ENCODE results near the gene PIP5KL1. TPM values are rescaled to one million over a fixed set of nuclear protein-coding genes. Genes with fewer than 3 reads are reported as not detected.
A peak's percentile ranks its signal among the peaks of the same experiment; 100 is the strongest.

The PIP5KL1 gene
- total RNA-seq, 4 donors from 2014 or later: 4.6 TPM; not detected in 3

DNA sequence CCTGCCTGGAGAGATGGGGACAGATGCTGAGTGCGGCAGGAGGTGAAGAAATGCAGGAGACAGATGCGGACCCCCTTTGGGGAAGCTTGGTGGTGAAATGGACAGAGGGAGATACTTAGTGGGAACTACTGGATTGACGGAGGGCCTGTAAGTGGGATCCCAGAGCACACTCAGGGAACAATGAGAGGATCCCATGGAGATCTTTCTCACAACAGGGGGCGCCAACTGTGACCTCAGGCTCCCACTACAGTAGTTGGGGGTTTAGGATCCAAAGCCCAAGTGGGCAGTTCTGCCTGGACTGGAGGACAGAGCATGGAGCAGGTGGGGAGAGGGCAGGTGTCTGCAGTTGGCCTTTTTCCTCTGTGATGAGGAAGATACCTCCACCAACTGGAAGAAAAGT is 3.7 kb upstream of the PIP5KL1 start:
- no peak overlapping the region for H3K4me3 ChIP-seq
- H3K4me1 ChIP-seq: peaks cover 17 to 46% (median 35%) of the 10 kb centered on the region in 4 donors
- H3K9me3 ChIP-seq: no peaks in the 10 kb centered on the region
- DNase-seq: no peak
- H3K36me3 ChIP-seq: no peaks in the 10 kb centered on the region
- in situ Hi-C loops (cut with MboI; ENCODE audit: low pct_ligation_motif_present in 1 of 4, low pct_unique_long_range_greater_than_20kb in 1 of 4, low sequenced_read_pairs in 3 of 4) (no loop called here), intact Hi-C loops (cut with DNase I; ENCODE audit: low total_unique reads) (no loop called here)
- TF ChIP-seq POLR2A (IDR thresholded peaks at IDR 0.05) (no peak), POLR2AphosphoS5 (IDR thresholded peaks at IDR 0.05) (no peak), EP300 (IDR thresholded peaks at IDR 0.05; ENCODE audit: low read depth) (no peak)
- TF ChIP-seq, protein P1, sequence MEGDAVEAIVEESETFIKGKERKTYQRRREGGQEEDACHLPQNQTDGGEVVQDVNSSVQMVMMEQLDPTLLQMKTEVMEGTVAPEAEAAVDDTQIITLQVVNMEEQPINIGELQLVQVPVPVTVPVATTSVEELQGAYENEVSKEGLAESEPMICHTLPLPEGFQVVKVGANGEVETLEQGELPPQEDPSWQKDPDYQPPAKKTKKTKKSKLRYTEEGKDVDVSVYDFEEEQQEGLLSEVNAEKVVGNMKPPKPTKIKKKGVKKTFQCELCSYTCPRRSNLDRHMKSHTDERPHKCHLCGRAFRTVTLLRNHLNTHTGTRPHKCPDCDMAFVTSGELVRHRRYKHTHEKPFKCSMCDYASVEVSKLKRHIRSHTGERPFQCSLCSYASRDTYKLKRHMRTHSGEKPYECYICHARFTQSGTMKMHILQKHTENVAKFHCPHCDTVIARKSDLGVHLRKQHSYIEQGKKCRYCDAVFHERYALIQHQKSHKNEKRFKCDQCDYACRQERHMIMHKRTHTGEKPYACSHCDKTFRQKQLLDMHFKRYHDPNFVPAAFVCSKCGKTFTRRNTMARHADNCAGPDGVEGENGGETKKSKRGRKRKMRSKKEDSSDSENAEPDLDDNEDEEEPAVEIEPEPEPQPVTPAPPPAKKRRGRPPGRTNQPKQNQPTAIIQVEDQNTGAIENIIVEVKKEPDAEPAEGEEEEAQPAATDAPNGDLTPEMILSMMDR (IDR thresholded peaks at IDR 0.05): no peak
- peaks cover 15% of the 10 kb centered on the region for H3K27me3 ChIP-seq
- 90 to 100% methylated on average over 3 to 4 of the region's 4 CpGs for WGBS, 2 donors (ENCODE audit: low coverage in 1 of 2)
- H3K27ac ChIP-seq: no peak overlapping the region

DNA sequence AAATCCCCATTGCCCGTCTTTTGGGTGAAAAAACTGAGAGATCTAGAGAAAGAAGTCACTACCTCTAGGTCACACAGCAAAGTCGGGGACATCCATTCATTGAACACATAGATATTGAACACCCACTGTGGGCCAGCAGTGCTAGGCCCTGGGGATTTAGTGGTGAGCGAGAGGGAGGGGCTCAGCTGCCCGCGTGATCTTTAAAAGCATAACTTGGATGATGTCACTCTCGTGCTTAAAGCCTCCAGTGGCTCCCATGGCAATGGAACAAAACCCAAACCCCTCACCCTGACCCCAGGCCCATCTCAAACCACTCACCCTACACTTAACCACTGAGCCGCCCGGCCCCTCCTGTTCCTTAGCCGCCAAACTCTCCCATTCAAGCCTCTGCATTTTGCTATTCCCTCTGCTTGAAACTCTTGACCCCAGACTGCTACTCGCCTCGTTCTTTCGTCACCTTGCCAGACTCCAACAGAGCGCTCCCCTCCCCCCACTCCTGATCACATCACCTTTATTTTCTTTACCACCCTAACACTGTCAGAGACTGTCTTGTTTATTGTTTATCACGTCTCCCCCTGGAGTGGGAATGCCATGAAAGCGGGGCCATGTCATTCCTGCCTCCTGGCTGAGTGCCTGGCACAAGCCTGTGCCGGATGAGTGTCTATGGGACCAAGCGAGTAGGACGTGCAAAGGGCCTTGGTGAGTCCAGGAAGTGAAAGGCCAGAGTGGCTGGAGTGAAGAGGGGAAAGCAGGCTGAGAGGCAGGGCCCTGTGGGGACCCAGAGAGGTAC is 710 bp upstream of the PIP5KL1 start:
- no peak for DNase-seq
- in situ Hi-C loops (cut with MboI; ENCODE audit: low pct_ligation_motif_present in 1 of 4, low pct_unique_long_range_greater_than_20kb in 1 of 4, low sequenced_read_pairs in 3 of 4) (no loop called here), intact Hi-C loops (cut with DNase I; ENCODE audit: low total_unique reads) (no loop called here)
- Histone ChIP-seq H3K27ac (peak overlapping the region in 1 of 4 donors; percentile 18), H3K4me1 (peaks cover 14 to 44% (median 39%) of the 10 kb centered on the region in 4 donors), H3K9me3 (no peaks in the 10 kb centered on the region), H3K4me3 (peak overlapping the region in 3 of 4 donors; percentile 34 to 53 (median 42)), H3K27me3 (peaks cover 43% of the 10 kb centered on the region), H3K36me3 (no peaks in the 10 kb centered on the region)
- TF ChIP-seq POLR2A (IDR thresholded peaks at IDR 0.05) (no peak), EP300 (IDR thresholded peaks at IDR 0.05; ENCODE audit: low read depth) (no peak), POLR2AphosphoS5 (IDR thresholded peaks at IDR 0.05) (no peak)
- TF ChIP-seq, protein P1 (IDR thresholded peaks at IDR 0.05): no peak
- 20 to 36% methylated on average over 12 to 18 of the region's 18 CpGs for WGBS, 2 donors (ENCODE audit: low coverage in 1 of 2)

DNA sequence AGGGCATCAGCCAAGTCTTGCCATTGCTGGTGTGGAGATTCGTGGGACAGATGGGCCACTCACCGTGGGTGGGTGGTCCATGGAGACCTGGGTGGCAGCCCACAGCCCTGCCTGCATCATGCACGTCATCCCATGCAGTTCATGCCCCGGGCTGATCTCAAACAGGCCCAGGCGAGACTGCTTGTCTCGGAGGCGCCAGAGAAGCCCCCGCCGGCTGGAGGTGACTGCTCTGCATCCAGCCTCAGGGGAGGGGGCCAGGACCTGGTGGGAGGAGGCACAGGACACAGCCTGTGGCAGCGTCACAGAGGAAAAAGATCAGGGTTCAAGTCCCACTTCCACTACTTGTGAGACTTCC is 975 bp downstream of the PIP5KL1 start:
- DNase-seq: no peak
- intact Hi-C loops (cut with DNase I; ENCODE audit: low total_unique reads) (no loop called here), in situ Hi-C loops (cut with MboI; ENCODE audit: low pct_ligation_motif_present in 1 of 4, low pct_unique_long_range_greater_than_20kb in 1 of 4, low sequenced_read_pairs in 3 of 4) (loop anchor here in 2 of 4 donors (10.0 kb wide), 1 partner anchor 335 kb away; no protein-coding TSS in a partner anchor)
- Histone ChIP-seq H3K27me3 (peaks cover 60% of the 10 kb centered on the region), H3K27ac (no peak overlapping the region), H3K4me3 (no peak overlapping the region), H3K9me3 (no peaks in the 10 kb centered on the region), H3K36me3 (no peaks in the 10 kb centered on the region), H3K4me1 (peaks cover 14 to 40% (median 32%) of the 10 kb centered on the region in 4 donors)
- TF ChIP-seq POLR2A (IDR thresholded peaks at IDR 0.05) (no peak), EP300 (IDR thresholded peaks at IDR 0.05; ENCODE audit: low read depth) (no peak), POLR2AphosphoS5 (IDR thresholded peaks at IDR 0.05) (no peak)
- TF ChIP-seq, protein P1 (IDR thresholded peaks at IDR 0.05): no peak
- WGBS, 2 donors (ENCODE audit: low coverage in 1 of 2): 60 to 67% methylated on average over 1 to 9 of the region's 10 CpGs

DNA sequence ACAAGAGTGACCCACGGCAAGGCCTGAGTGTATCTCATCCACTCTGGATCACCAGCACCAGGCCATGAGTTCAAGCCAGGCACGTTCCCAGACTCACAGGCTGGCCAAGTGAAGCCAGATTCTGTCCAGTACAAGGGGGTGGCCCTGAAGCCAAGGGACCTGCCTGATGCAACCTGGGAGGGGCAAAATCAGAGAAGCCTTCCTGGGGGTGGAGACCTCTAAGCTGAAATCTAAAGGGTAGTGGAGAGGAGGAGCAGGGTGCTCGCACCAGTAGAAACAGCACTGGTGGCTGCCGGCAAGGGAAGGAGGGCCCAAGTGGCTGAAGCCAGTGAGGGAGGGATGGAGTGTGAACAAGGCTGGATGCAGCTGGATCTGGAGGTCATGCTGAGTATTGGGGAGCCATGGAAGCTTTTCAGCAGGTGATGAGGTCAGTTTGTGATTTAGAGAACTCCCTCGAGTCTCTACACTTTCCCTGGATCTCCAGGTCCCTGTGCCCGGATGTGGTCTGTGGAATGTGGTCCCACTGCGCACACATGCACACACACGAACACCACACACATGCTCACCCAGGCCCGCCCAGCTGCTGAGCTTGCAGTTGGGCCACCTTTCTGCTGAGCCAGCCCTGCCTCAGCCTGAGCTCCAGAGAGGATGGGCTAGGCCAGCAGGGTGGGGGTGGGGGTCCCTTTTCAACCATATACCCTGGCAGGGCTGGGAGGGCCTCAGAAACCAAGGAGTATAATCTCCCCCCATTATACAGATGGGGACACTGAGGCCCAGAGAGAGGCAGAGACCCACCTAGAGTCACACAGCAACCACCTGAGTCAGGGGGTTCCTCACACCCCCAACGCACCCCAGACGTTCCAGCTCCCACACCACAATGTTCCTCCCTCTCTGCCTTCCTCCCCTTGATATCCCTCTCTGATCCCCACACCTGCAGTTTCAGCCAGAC is 1.6 kb downstream of the PIP5KL1 start:
- TF ChIP-seq POLR2A (IDR thresholded peaks at IDR 0.05) (no peak), EP300 (IDR thresholded peaks at IDR 0.05; ENCODE audit: low read depth) (no peak), POLR2AphosphoS5 (IDR thresholded peaks at IDR 0.05) (no peak)
- TF ChIP-seq, protein P1 (IDR thresholded peaks at IDR 0.05): no peak
- no peak for DNase-seq
- Histone ChIP-seq H3K4me3 (no peak overlapping the region), H3K36me3 (no peaks in the 10 kb centered on the region), H3K27ac (no peak overlapping the region), H3K4me1 (peaks cover 14 to 40% (median 32%) of the 10 kb centered on the region in 4 donors), H3K27me3 (peaks cover 63% of the 10 kb centered on the region), H3K9me3 (no peaks in the 10 kb centered on the region)
- in situ Hi-C loops (cut with MboI; ENCODE audit: low pct_ligation_motif_present in 1 of 4, low pct_unique_long_range_greater_than_20kb in 1 of 4, low sequenced_read_pairs in 3 of 4): loop anchor here in 2 of 4 donors (10.0 kb wide), 1 partner anchor 334 kb away; no protein-coding TSS in a partner anchor
- WGBS, 2 donors (ENCODE audit: low coverage in 1 of 2): 20 to 65% methylated on average over 1 to 11 of the region's 11 CpGs
- intact Hi-C loops (cut with DNase I; ENCODE audit: low total_unique reads): no loop called here
